Stimulated activated CD4-positive, alpha-beta T cell treated with anti-CD3 and anti-CD28 coated beads, Interleukin-1b, Interleukin-23, amount 100 ng/mL, for 48 hours (primary cell): ENCODE measurements around the gene MAGEB18.

ENCODE experiments used
- DNase-seq: peaks from one replicate; pipeline ENCODE4 v3.0.0-alpha.2; 2020

MAGEB18 gene

DNA sequence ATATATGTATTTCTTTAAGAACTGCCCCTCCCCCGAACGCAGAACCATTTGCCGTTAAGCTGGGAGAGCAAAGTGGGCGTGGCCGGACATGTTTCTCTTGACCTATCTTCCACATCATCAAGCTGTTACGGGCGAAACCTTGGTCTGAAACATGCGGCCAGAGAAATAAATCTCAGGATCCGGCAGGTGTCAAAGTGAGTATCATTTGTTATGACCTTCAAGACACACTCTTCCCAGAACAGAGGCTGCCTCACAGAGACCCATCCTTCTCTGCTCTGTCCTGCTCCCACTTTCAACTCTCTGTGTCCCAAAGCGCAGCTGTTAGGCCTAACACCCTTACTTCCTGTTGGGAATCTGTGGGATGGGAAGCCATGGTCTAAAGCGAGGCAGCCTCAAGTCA is at the start of gene MAGEB18:
TSS of gene MAGEB18 (plus strand) at position 70 of the 400 bp plus-strand sequence. CDS start 643 bp downstream, outside the sequence.
- no peak for DNase-seq

DNA sequence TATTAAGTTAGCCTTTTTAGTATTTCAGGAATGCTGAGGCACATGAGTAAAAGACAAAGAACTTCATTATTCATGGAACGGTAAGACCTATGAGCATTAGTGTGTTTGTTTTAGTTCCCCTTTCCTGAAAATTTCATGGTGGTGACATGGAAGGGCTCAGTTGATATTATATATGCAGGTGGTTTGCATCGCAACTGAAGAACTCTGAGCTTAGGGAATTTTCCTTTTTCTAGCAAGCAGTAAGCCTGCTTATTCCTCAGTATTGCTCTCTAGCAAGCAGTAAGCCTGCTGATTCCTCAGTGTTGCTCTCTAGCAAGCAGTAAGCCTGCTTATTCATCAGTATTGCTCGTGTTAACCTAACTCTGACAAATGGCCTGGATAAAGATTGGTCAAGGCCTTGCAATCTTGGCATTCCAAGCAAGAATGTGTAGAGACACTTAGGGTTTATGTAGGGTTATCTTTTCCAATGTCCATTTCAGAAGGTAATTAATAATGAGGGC is 37.7 kb upstream of the MAGEB18 start:
- no peak for DNase-seq

DNA sequence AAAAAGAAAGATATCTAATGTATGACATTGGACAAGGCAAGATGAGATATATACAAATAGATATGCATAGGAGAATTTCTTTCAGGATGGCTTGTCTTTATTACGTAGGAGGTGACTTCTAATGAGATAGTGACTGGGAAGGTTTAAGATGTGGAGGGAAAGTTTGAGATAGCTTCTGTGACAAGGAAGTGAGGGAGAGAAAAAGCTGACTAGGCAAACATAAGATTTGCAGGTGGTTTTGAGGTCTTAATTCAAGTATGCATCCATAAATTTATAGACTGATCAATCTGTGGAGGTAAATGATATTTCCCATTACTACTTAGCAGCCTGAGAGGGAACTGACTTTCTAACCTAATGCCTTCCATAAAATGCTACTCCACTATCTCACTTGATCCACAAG is 29.0 kb upstream of the MAGEB18 start:
- no peak for DNase-seq

DNA sequence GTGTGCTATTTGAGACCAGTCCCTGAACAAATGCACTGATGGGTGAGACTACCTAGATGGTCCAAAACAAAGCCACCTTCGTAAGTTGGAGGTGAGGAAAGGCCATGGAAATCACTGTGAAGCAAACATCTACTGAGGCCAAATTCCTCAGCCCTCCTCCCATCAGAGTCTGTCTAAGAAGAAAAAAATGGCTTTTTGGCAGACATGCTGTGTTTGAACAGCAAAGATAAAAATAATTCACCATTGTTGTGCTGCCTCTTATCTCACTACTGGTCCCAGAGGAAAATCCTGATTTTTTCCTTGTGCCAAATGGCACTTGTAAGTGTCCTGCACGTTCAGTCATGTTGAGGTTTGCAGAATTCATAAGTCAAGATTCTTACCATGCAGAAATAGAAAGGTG is 7.9 kb downstream of the MAGEB18 start:
- DNase-seq: no peak

DNA sequence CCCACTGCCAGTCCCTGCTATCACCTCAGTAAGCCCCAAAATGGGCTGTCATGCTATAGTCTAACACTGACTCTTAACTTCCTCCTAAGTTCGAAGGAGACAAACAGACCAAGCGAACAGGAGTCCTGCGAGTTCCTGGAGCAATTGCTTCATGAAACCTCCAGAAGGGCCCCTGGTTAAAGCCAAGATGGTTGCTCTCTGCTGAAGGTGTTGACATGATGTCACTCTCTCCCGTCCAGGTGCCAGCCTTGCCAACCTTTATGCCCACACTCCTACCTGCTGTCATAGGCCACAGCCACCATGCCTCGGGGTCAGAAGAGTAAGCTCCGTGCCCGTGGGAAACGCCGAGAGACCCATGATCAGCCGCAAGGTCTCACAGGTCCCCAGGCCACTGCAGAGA is 22.2 kb downstream of the MAGEB18 start, which contains the start of gene MAGEB6B:
TSS of gene MAGEB6B (plus strand) at position 301 of the 400 bp plus-strand sequence. CDS start at position 301, 0 bp downstream.
- DNase-seq: no peak
